GM15510 (cell line): Measurements from ENCODE around the gene NASP.

Source experiments
- POLR2A ChIP-seq: IDR thresholded peaks from 3 replicates; pipeline ENCODE4 v1.6.1; 2011; ENCODE audit warnings: borderline replicate concordance; ENCODE audit not compliant: insufficient read length; ENCODE audit errors: extremely low read depth

The NASP gene

GRCh38 chr1:45554198-45554597 is 29.6 kb upstream of the NASP start:
- TF ChIP-seq POLR2A: no peak

- no peak for TF ChIP-seq POLR2A
Measured at GRCh38 chr1:45557422-45557944, 26.4 kb upstream of the NASP start.

GRCh38 chr1:45563843-45564242 is 20.0 kb upstream of the NASP start:
- no peak for TF ChIP-seq POLR2A

DNA sequence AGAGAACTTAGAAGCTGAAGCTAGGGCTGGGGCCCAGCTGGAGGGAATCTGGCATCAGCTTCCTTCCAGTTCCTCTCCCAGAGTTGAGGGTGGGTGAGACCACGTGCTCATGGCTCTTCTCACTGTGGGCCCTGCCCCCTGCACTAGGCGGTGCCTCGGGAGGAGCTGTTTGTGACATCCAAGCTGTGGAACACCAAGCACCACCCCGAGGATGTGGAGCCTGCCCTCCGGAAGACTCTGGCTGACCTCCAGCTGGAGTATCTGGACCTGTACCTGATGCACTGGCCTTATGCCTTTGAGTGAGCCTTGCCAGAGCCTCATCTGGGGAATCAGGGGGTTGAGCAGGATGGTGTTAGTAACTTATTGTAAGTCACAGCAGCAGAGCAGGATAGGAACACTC is 17.1 kb upstream of the NASP start:
- no peak for TF ChIP-seq POLR2A

- TF ChIP-seq POLR2A: no peak
Measured at GRCh38 chr1:45567911-45568310, 15.9 kb upstream of the NASP start.

GRCh38 chr1:45568421-45568820 is 15.4 kb upstream of the NASP start:
- no peak for TF ChIP-seq POLR2A

GRCh38 chr1:45569571-45569961 is 14.3 kb upstream of the NASP start:
- no peak for TF ChIP-seq POLR2A

DNA sequence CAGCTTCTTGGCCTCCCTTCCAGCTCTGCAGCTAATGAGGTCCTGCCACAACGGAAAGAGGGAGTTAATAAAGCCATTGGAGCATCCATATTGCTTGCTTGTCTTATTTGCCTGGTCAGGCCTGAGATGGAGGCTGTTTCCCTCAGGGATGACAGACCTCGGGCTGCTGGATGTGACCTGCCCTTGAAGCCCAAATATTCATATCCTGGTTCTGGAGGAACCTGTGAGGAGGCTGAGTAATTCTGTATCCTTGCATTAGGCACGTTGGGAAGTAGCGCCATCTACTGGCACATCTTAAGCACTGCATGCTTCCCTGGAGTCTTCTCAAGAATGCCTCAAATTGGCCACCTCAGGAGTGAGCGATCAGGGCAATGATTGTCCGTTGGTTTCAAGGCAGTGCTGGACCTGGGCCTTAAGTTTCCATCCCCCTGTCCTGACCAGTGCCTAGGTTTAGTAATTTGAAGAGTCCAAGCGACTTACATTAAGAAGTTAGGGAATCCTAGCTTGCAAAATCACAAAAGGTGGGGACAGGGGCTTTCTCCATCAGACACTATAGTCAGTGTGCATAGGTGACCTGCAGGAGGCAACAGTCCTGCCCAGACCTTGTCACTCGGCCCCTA is 13.8 kb upstream of the NASP start:
- no peak for TF ChIP-seq POLR2A

DNA sequence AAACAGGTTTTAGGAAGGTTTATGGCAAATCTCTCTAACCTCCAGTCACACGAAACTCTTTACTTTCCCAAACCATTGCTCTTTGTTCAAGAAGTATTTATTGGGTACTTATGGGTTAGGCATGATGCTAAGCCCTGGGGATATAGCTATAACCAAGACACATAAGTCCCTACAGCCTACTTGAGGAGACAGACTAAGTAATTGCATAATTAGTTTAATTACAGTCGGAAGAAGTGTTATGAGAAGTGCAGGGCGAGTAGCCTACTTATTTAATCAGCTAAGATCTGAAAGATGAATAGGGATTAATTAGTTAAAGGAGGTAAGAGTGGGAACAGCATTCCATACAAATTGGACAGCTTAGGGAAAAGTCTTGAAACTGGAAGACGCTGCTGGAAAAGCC is 13.2 kb upstream of the NASP start:
- TF ChIP-seq POLR2A: no peak

GRCh38 chr1:45573231-45573804 is 10.5 kb upstream of the NASP start:
- no peak for TF ChIP-seq POLR2A

- TF ChIP-seq POLR2A: no peak
Measured at GRCh38 chr1:45574105-45574626, 9.7 kb upstream of the NASP start.

DNA sequence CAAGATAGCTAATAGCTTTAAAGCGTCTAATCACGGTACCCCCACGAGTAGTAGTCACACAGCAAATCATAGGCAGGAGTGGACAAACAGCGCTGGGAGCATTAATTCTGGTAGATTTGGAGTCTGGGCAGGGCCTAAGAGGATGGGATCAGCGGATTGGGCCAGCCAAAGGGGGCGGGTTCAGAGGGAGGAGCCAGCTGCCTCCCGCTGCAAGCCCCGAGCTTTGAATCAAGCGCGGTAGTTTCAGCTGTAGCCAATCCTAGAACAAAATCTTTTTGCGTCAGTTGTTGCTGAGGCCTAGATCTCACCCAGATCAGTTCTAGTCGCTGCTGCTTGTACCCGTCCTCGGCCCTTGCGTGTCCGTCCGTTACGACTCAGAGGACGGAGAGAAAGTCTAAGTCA is 576 bp upstream of the NASP start:
- no peak for TF ChIP-seq POLR2A

DNA sequence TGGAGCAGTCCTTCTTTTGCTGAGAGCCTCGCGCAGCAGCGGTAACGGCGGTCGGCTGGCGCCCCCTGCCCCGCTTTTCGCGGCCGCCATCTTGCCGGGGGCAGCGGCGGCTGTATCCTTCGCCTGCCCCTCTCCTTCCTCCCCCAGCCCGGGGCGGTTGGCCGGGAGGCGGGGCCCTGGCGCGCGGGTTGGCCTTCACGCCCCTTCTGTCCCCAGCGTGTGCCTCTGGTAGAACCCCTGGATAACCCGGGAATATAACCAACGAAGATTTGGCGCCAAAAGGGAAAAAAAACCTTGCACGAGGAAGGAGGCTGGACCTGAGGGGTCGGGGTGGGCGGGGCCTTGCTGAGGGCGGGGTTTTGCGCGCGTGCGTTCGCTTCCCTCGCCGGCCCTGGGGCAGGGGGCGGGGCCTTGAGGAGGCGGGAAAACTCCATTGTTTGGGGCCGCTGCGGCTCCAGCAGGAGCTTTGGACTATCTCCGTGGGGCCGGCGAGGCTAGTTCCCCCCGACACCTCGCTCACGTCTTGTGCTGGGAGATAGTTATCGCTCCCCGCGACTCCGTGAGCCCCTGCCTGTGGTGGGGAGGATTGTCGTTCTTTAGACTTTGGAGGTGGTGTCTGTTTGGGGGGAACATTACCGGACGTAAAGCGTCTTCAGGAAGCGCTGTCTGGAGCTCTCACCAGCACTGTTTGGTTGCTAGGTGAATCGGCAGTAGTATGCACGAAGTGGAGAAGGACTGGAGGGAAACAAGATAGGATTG is 689 bp downstream of the NASP start:
- TF ChIP-seq POLR2A: peak; percentile 40

- TF ChIP-seq POLR2A: no peak
Measured at GRCh38 chr1:45585110-45585426, 1.2 kb downstream of the NASP start.

GRCh38 chr1:45585496-45586075 is 1.7 kb downstream of the NASP start:
- TF ChIP-seq POLR2A: no peak
